GM12878 (cell line): ENCODE measurements around the gene HLA-A. TPM values are rescaled to one million over a fixed set of nuclear protein-coding genes. Genes with fewer than 3 reads are reported as not detected.
"Not testable (repeated sequence)": the region's sequence is repeated elsewhere in the genome, so short reads cannot be mapped to it uniquely, and the experiment has no call there.

Experiments
- ATAC-seq: fragments of 200-7000 bp; cut with Tn5 transposase; 3 replicates; pipeline ENCODE4 v1.9.1; 2020; ENCODE audit warnings: mild to moderate bottlenecking, moderate library complexity
- BruUV-seq: library from RNA; stranded (reverse); fragments of 400-500 nt; replicated peaks from 2 replicates; lab custom pipeline; 2021; lab: Mats Ljungman, UMichigan
- CTCF ChIA-PET: fragments of 300-600 bp; sonication (Branson Sonifier 250); formaldehyde crosslinking; extraction: SDS; loops from one replicate; lab custom pipeline; 2021; ENCODE audit warnings: inconsistent platforms; lab: Yijun Ruan, JAX
- POLR2A ChIA-PET: fragments of 350-600 bp; formaldehyde crosslinking; extraction: SDS; loops from one replicate; lab custom pipeline; 2021; ENCODE audit warnings: inconsistent platforms; lab: Charles Lee
- RAD21 ChIA-PET: fragments of 300-600 bp; sonication (Branson Sonifier 250); formaldehyde crosslinking; loops from one replicate; lab custom pipeline; 2023; ENCODE audit warnings: antibody characterized with exemption; ENCODE audit not compliant: unreplicated experiment; lab: Charles Lee
- SMC1A ChIA-PET: fragments of 300-600 bp; sonication (Branson Sonifier 250); formaldehyde crosslinking; loops from one replicate; lab custom pipeline; 2023; ENCODE audit not compliant: unreplicated experiment, uncharacterized antibody; lab: Charles Lee
- DNase-seq: peaks from one replicate; pipeline ENCODE4 v3.0.0-alpha.2; 2011; ENCODE audit warnings: low read depth, low spot score
- FAIRE-seq: peaks from 3 replicates; lab custom pipeline; 2011; peaks lifted over from hg19 to GRCh38; lab: Jason Lieb, UNC
- H2AFZ ChIP-seq: 2 replicates; pipeline ENCODE4 v1.6.0; 2011; ENCODE audit warnings: low read depth, low read length, control low read depth; ENCODE audit not compliant: control insufficient read depth
- H3K27ac ChIP-seq: 2 replicates; pipeline ENCODE4 v1.5.1; 2011; ENCODE audit warnings: control low read depth; ENCODE audit not compliant: control insufficient read depth, insufficient read depth
- H3K27me3 ChIP-seq, 2 experiments: replicated peaks in 1 of 2; 2 replicates each; pipeline versions ENCODE4 v1.6.0 to v1.6.1; 2011; ENCODE audit warnings: low read length in 1 of 2; ENCODE audit not compliant: control insufficient read depth in 2 of 2, insufficient read depth in 2 of 2
- H3K36me3 ChIP-seq, 2 experiments: 2 replicates each; pipeline ENCODE4 v1.5.1; 2011; ENCODE audit warnings: low read length in 1 of 2; ENCODE audit not compliant: control insufficient read depth in 2 of 2, insufficient read depth in 2 of 2
- H3K4me1 ChIP-seq: 2 replicates; pipeline ENCODE4 v1.6.1; 2011; ENCODE audit warnings: mild to moderate bottlenecking, low read length, moderate library complexity, mixed read lengths; ENCODE audit not compliant: control insufficient read depth, insufficient read depth
- H3K4me2 ChIP-seq: 2 replicates; pipeline ENCODE4 v1.6.0; 2011; ENCODE audit warnings: control low read depth; ENCODE audit not compliant: control insufficient read depth, insufficient read depth
- H3K4me3 ChIP-seq: fragments of 200-600 bp; sonication (generic); 2 replicates; pipeline ENCODE4 v1.5.1; 2016
- H3K79me2 ChIP-seq: 2 replicates; pipeline ENCODE4 v1.6.0; 2011; ENCODE audit warnings: low read length; ENCODE audit not compliant: control insufficient read depth, insufficient read depth
- H3K9ac ChIP-seq: 2 replicates; pipeline ENCODE4 v1.8.0; 2011; ENCODE audit warnings: low read length, control low read depth, mixed read lengths; ENCODE audit not compliant: control insufficient read depth, insufficient read depth
- H3K9me3 ChIP-seq: replicated peaks from 3 replicates; pipeline ENCODE4 v1.5.1; 2011; ENCODE audit warnings: mild to moderate bottlenecking, low read length; ENCODE audit not compliant: control insufficient read depth, insufficient read depth
- H4K20me1 ChIP-seq: 2 replicates; pipeline ENCODE4 v1.6.0; 2011; ENCODE audit not compliant: control insufficient read depth, insufficient read depth
- MEF2A ChIP-seq: IDR thresholded peaks from 2 replicates; pipeline ENCODE4 v1.6.1; 2011; ENCODE audit warnings: low read depth, mild to moderate bottlenecking, low read length, moderate library complexity; ENCODE audit not compliant: insufficient read depth
- TBL1XR1 ChIP-seq: IDR thresholded peaks from 2 replicates; pipeline ENCODE4 v1.6.1; 2012; ENCODE audit warnings: low read depth, low read length, improper control_type of control experiment
- TCF7 ChIP-seq: IDR thresholded peaks from 2 replicates; pipeline ENCODE4 v1.6.1; 2014; ENCODE audit warnings: antibody characterized with exemption, borderline replicate concordance
- WGBS: methylation state at CpG from one replicate; pipeline ENCODE4 v1.1.6; 2016; ENCODE audit warnings: low lambda C conversion rate; ENCODE audit not compliant: insufficient replicate concordance, insufficient coverage; ENCODE audit errors: missing lambda C conversion rate; 5-methylcytosine and 5-hydroxymethylcytosine counted together
- in situ Hi-C: fragments of 300-500 bp; cut with MboI; formaldehyde crosslinking; loops from 9 replicates; pipeline ENCODE4 v1.14.3; 2018; ENCODE audit warnings: mixed read lengths
- intact Hi-C: fragments of 100-400 bp; cut with micrococcal nuclease; formaldehyde crosslinking; loops from one replicate; pipeline ENCODE4 v1.14.2; 2022; ENCODE audit not compliant: unreplicated experiment
- polyA plus RNA-seq, 11 experiments: library from polyadenylated mRNA; depleted of rRNA in 4 of 11; unstranded in 6 of 11; stranded (reverse) in 5 of 11; fragments of >200 nt; fragmentation: Nextera tagmentation in 4 of 11; fragmentation: Illumina TruSeq in 1 of 11; extraction: Ambion mirVana in 4 of 11; extraction: Trizol in 1 of 11; gene quantifications; 1 replicate in 1 of 11; 2 replicates in 10 of 11; pipeline versions ENCODE4 v1.2.1 to v1.2.3, GENCODE V29; 2011 to 2016; ENCODE audit warnings: inconsistent platforms in 2 of 11, missing spikeins in 2 of 11, low read depth in 1 of 11
- total RNA-seq, 4 experiments: library from RNA; depleted of rRNA in 3 of 4; stranded (reverse); fragments of >200 nt in 3 of 4; fragmentation: Illumina TruSeq in 1 of 4; extraction: Trizol in 1 of 4; gene quantifications; 2 replicates each; pipeline versions ENCODE4 v1.2.1 to v1.2.3, GENCODE V29; 2013 to 2021
- TF ChIP-seq, protein P1 (sequence below): fragments of 450-650 bp; conservative IDR thresholded peaks from 2 replicates; pipeline ENCODE4 v1.6.1; 2017; ENCODE audit warnings: mild to moderate bottlenecking, moderate library complexity

The HLA-A gene
- total and polyA plus RNA-seq, 10 of the 15 experiments (the other 5 are each of a cell fraction or from before 2014, with no cell fraction given), result 129 to 1,155 (median 749) TPM

DNA sequence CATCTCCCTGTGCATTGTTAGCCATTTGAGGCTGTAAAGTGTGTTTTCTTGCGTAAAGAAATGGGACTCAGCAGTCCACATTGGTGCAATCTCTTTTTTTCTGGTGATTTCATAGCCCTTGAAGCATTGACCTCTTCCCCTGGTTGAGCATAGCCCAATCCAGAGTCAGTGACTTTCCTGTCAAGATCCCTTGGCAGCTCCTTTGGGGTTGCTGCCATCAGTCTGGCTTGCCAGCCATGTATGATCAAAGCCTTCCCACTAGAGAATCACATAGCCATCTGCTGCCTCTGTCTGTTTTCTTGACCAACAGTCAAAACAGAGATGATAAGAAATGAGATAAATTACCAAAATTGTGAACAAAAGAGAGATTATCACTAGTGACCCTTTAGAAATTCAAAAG lies 19.6 kb downstream of the HLA-A start (continued):
- TF ChIP-seq, protein P1, sequence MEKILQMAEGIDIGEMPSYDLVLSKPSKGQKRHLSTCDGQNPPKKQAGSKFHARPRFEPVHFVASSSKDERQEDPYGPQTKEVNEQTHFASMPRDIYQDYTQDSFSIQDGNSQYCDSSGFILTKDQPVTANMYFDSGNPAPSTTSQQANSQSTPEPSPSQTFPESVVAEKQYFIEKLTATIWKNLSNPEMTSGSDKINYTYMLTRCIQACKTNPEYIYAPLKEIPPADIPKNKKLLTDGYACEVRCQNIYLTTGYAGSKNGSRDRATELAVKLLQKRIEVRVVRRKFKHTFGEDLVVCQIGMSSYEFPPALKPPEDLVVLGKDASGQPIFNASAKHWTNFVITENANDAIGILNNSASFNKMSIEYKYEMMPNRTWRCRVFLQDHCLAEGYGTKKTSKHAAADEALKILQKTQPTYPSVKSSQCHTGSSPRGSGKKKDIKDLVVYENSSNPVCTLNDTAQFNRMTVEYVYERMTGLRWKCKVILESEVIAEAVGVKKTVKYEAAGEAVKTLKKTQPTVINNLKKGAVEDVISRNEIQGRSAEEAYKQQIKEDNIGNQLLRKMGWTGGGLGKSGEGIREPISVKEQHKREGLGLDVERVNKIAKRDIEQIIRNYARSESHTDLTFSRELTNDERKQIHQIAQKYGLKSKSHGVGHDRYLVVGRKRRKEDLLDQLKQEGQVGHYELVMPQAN, result no peak
- TF ChIP-seq MEF2A (no peak), TBL1XR1 (no peak), TCF7 (no peak)

DNA sequence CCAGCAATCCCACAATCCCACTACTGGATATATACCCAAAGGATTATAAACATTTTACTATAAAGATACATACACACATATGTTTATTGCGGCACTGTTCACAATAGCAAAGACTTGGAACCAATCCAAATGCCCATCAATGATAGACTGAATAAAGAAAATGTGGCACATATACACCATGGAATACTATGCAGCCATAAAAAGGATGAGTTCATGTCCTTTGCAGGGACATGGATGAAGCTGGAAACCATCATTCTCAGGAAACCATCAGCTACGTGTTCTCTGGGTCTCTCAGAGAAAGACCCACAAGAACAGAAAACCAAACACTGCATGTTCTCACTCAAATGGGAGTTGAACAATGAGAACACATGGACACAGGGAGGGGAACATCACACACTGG lies 21.4 kb downstream of the HLA-A start:
- SMC1A ChIA-PET, result interaction anchor here (1.4 to 4.3 kb wide), 4 partner anchors 11 to 113 kb away, joined by 3 to 38 read pairs (median 12); partner anchors contain the start of gene HLA-A
- H3K79me2 ChIP-seq, H3K4me1 ChIP-seq, FAIRE-seq, in situ Hi-C loops, H3K9ac ChIP-seq, H3K9me3 ChIP-seq, H3K27me3 ChIP-seq, H3K4me2 ChIP-seq, H3K4me3 ChIP-seq, DNase-seq, H4K20me1 ChIP-seq, ATAC-seq, BruUV-seq, H3K27ac ChIP-seq, H3K36me3 ChIP-seq, H2AFZ ChIP-seq: not testable (repeated sequence)
- POLR2A ChIA-PET, result interaction anchor here (0.9 to 5.0 kb wide), 4 partner anchors 16 to 25 kb away, joined by 4 to 27 read pairs (median 8); partner anchors contain the start of gene HLA-A
- intact Hi-C loops, result loop anchor here (2.0 kb wide), 1 partner anchor 21 kb away; the partner anchor contains the start of gene HLA-A
- CTCF ChIA-PET, result interaction anchor here (1.2 to 6.6 kb wide), 5 partner anchors 11 to 167 kb away, joined by 3 to 71 read pairs (median 8); no protein-coding TSS in a partner anchor
- RAD21 ChIA-PET, result interaction anchor here (1.3 to 1.7 kb wide), 3 partner anchors 9 to 37 kb away, joined by 4 to 8 read pairs (median 5); no protein-coding TSS in a partner anchor
- 100% methylated on average over 2 of the region's 2 CpGs for WGBS
